Ovary (tissue), 9 donors: Measurements from ENCODE around the gene NFATC3. TPM values are rescaled to one million over a fixed set of nuclear protein-coding genes. Genes with fewer than 3 reads are reported as not detected.

Experiments
- DNase-seq, 5 donors: peaks; one replicate each; pipeline ENCODE4 v3.0.0-alpha.2; 2019 to 2020
- H3K27ac ChIP-seq, 2 donors: fragments of 200-600 bp; one replicate each; pipeline versions ENCODE4 v1.5.1 to v1.8.0; 2019 to 2022
- H3K27me3 ChIP-seq: fragments of 200-600 bp; one replicate; pipeline ENCODE4 v1.8.0; 2022
- H3K36me3 ChIP-seq: fragments of 200-600 bp; sonication (generic); one replicate; pipeline ENCODE4 v1.5.1; 2019
- H3K4me1 ChIP-seq: one replicate; pipeline ENCODE4 v1.8.1; 2013; ENCODE audit warnings: mild to moderate bottlenecking, moderate library complexity; ENCODE audit not compliant: insufficient read depth
- H3K4me3 ChIP-seq: fragments of 200-600 bp; sonication (generic); one replicate; pipeline ENCODE4 v1.5.1; 2017
- H3K9me3 ChIP-seq, 2 donors: fragments of 200-600 bp in 1 of 2; sonication (generic) in 1 of 2; one replicate each; pipeline versions ENCODE4 v1.5.1 to v1.8.1; 2013 to 2019; ENCODE audit warnings: mild to moderate bottlenecking in 1 of 2, moderate library complexity in 1 of 2
- CTCF ChIP-seq, 3 donors: fragments of 450-650 bp in 2 of 3; fragments of 200-600 bp in 1 of 3; IDR thresholded peaks; one replicate each; pipeline versions ENCODE4 v1.5.1 to v1.8.0; 2016 to 2022; ENCODE audit warnings: antibody characterized with exemption in 3 of 3, mild to moderate bottlenecking in 1 of 3
- EP300 ChIP-seq: sonication (generic); formaldehyde crosslinking; IDR thresholded peaks from one replicate; pipeline ENCODE4 v1.6.1; 2017; ENCODE audit warnings: antibody characterized with exemption
- POLR2A ChIP-seq: fragments of 450-650 bp; IDR thresholded peaks from one replicate; pipeline ENCODE4 v1.6.1; 2017; ENCODE audit warnings: antibody characterized with exemption, mild to moderate bottlenecking, moderate library complexity
- WGBS, 3 donors: extraction: QIAGEN DNeasy Blood & Tissue Kit in 1 of 3; methylation state at CpG; one replicate each; pipeline versions ENCODE4 v1.1.5 to v1.1.7; 2013 to 2017; 5-methylcytosine and 5-hydroxymethylcytosine counted together
- intact Hi-C, 4 donors: fragments of 100-400 bp; cut with DNase I; formaldehyde crosslinking; loops; one replicate each; pipeline versions ENCODE4 v1.11.0 to v1.15.1; 2022 to 2023
- polyA plus RNA-seq, 2 donors: library from polyadenylated mRNA; stranded (reverse); fragments of 200-250 nt in 1 of 2; fragments of 350-450 nt in 1 of 2; fragmentation: Illumina TruSeq in 1 of 2; extraction: RNeasy Lipid Tissue Mini Kit (QIAGEN cat#74804) in 1 of 2; gene quantifications; one replicate each; pipeline ENCODE4 v1.2.3, GENCODE V29; 2013 to 2014
- total RNA-seq, 7 donors: library from RNA; depleted of rRNA in 2 of 7; stranded (reverse); fragments of >200 nt in 2 of 7; fragmentation: NEBNext Ultra II Directional in 3 of 7; extraction: Animal tissue kit (Norgen Biotek cat#: 25700) in 3 of 7; gene quantifications; one replicate each; pipeline versions ENCODE4 v1.1.0 to v1.2.4, GENCODE V29; 2016 to 2023
- donor health status: DM: no; HTN: no; CAD: no; lungs with moderate emphysema.
- donor health status: DM: no; HTN: no; CAD: no.
- donor health status: Bipolar disorder and iron deficiency.
- donor health status: DM: yes; HTN: yes; CAD: no.
- donor health status: DM: no; HTN: no; CAD: no.
- donor health status: DM: yes; HTN: yes; CAD: no.

The NFATC3 gene
- total and polyA plus RNA-seq, 9 donors: 12.5 to 77.1 (median 43.6) TPM

GRCh38 chr16:68093816-68094613 lies 8.8 kb downstream of the NFATC3 start:
- WGBS, 3 donors: 68 to 70% (median 70%) methylated on average over 5 of the region's 5 CpGs
- intact Hi-C loops: loop anchor here in 2 of 4 donors (10.0 kb wide), 2 partner anchors 131 to 141 kb away; partner anchors contain the start of gene ESRP2 (in 1 of the 2)
- Histone ChIP-seq H3K36me3 (no peaks in the 10 kb centered on the region), H3K4me1 (no peaks in the 10 kb centered on the region), H3K27ac (no peak overlapping the region), H3K9me3 (no peaks in the 10 kb centered on the region), H3K4me3 (no peak overlapping the region), H3K27me3 (no peaks in the 10 kb centered on the region)
- TF ChIP-seq EP300 (no peak), POLR2A (no peak), CTCF (IDR thresholded peaks at IDR 0.05) (peak in 1 of 3 donors; percentile 20)
- DNase-seq: no peak

GRCh38 chr16:68094614-68094934 lies 9.4 kb downstream of the NFATC3 start:
- Histone ChIP-seq H3K27me3 (no peaks in the 10 kb centered on the region), H3K4me1 (no peaks in the 10 kb centered on the region), H3K27ac (no peak overlapping the region), H3K9me3 (no peaks in the 10 kb centered on the region), H3K4me3 (no peak overlapping the region), H3K36me3 (no peaks in the 10 kb centered on the region)
- WGBS, 3 donors: 84 to 86% (median 85%) methylated on average over 4 of the region's 4 CpGs
- intact Hi-C loops: loop anchor here in 2 of 4 donors (10.0 kb wide), 2 partner anchors 130 to 140 kb away; partner anchors contain the start of gene ESRP2 (in 1 of the 2)
- no peak for DNase-seq
- TF ChIP-seq POLR2A: no peak

- intact Hi-C loops: loop anchor here in 2 of 4 donors (10.0 kb wide), 2 partner anchors 128 to 138 kb away; partner anchors contain the start of gene ESRP2 (in 1 of the 2)
- Histone ChIP-seq H3K4me1 (no peaks in the 10 kb centered on the region), H3K27ac (no peak overlapping the region), H3K4me3 (no peak overlapping the region), H3K36me3 (no peaks in the 10 kb centered on the region), H3K27me3 (no peaks in the 10 kb centered on the region), H3K9me3 (no peaks in the 10 kb centered on the region)
- DNase-seq: no peak
- 92 to 94% (median 93%) methylated on average over 2 of the region's 2 CpGs for WGBS, 3 donors
- TF ChIP-seq CTCF (IDR thresholded peaks at IDR 0.05): no peak
- no peak for TF ChIP-seq POLR2A
- no peak for TF ChIP-seq EP300
Observed at GRCh38 chr16:68096491-68096890, 11.3 kb downstream of the NFATC3 start.

GRCh38 chr16:68097088-68097487 lies 11.9 kb downstream of the NFATC3 start:
- Histone ChIP-seq H3K4me1 (no peaks in the 10 kb centered on the region), H3K27ac (no peak overlapping the region), H3K36me3 (no peaks in the 10 kb centered on the region), H3K9me3 (no peaks in the 10 kb centered on the region), H3K4me3 (no peak overlapping the region), H3K27me3 (no peaks in the 10 kb centered on the region)
- TF ChIP-seq POLR2A (no peak), CTCF (IDR thresholded peaks at IDR 0.05) (no peak), EP300 (no peak)
- intact Hi-C loops: loop anchor here in 2 of 4 donors (10.0 kb wide), 2 partner anchors 128 to 138 kb away; partner anchors contain the start of gene ESRP2 (in 1 of the 2)
- no peak for DNase-seq

- TF ChIP-seq EP300 (no peak), CTCF (IDR thresholded peaks at IDR 0.05) (no peak), POLR2A (no peak)
- H3K27me3 ChIP-seq: no peaks in the 10 kb centered on the region
- WGBS, 3 donors: 94 to 99% (median 98%) methylated on average over 3 of the region's 3 CpGs
- H3K9me3 ChIP-seq: no peaks in the 10 kb centered on the region
- DNase-seq: no peak
- H3K27ac ChIP-seq: no peak overlapping the region
- H3K4me3 ChIP-seq: no peak overlapping the region
- intact Hi-C loops: loop anchor here in 2 of 4 donors (10.0 kb wide), 2 partner anchors 127 to 137 kb away; partner anchors contain the start of gene ESRP2 (in 1 of the 2)
- H3K4me1 ChIP-seq: no peaks in the 10 kb centered on the region
- H3K36me3 ChIP-seq: no peaks in the 10 kb centered on the region
Observed at GRCh38 chr16:68097895-68098294, 12.7 kb downstream of the NFATC3 start.
